HCT116 (cell line): ENCODE results near the gene OSBP2. TPM values are rescaled to one million over a fixed set of nuclear protein-coding genes. Genes with fewer than 3 reads are reported as not detected.

ENCODE experiments used
- ATAC-seq: fragments of 200-7000 bp; cut with Tn5 transposase; 2 replicates; pipeline ENCODE4 v1.9.1; 2020; ENCODE audit warnings: mild to moderate bottlenecking, moderate library complexity
- BruUV-seq: library from RNA; stranded (reverse); fragments of 400-500 nt; replicated peaks from 2 replicates; lab custom pipeline; 2021; lab: Mats Ljungman, UMichigan
- CTCF ChIA-PET: fragments of 300-600 bp; sonication (Branson Sonifier 250); formaldehyde crosslinking; loops from one replicate; lab custom pipeline; 2021; ENCODE audit warnings: antibody characterized with exemption; lab: Charles Lee
- POLR2A ChIA-PET: fragments of 300-600, 350-600 bp; sonication (Branson Sonifier 250); formaldehyde crosslinking; loops from one replicate; lab custom pipeline; 2021; ENCODE audit warnings: antibody characterized with exemption; lab: Charles Lee
- RAD21 ChIA-PET, 2 experiments: fragments of 300-600 bp; sonication (Branson Sonifier 250); formaldehyde crosslinking; loops; one replicate each; lab custom pipeline; 2023; ENCODE audit warnings: low total read pairs in 2 of 2; ENCODE audit not compliant: uncharacterized antibody in 2 of 2, unreplicated experiment in 2 of 2, low non-redundant PET in 1 of 2; lab: Charles Lee
- DNase-seq: peaks from one replicate; pipeline ENCODE4 v3.0.0-alpha.2; 2010; ENCODE audit warnings: low read depth, low spot score
- H2AFZ ChIP-seq: fragments of 200-600 bp; shearing (Covaris generic), sonication (generic); 2 replicates; pipeline ENCODE4 v1.6.1; 2017; ENCODE audit warnings: low read depth, mixed run types, mixed read lengths, antibody characterized with exemption, low read length; ENCODE audit not compliant: poor library complexity, severe bottlenecking
- H3K27ac ChIP-seq: 2 replicates; pipeline ENCODE4 v1.5.1; 2012; ENCODE audit warnings: low read depth, low read length
- H3K27me3 ChIP-seq: fragments of 200-600 bp; sonication (generic); 2 replicates; pipeline ENCODE4 v1.6.1; 2016; ENCODE audit warnings: mixed run types, low read length, mixed read lengths; ENCODE audit not compliant: insufficient read depth
- H3K36me3 ChIP-seq, 2 experiments: fragments of 200-500 bp in 1 of 2; fragments of 200-600 bp in 1 of 2; sonication (Bioruptor generic) in 1 of 2; sonication (generic) in 1 of 2; 2 replicates each; pipeline versions ENCODE4 v1.5.1 to v1.6.1; 2014 to 2016; ENCODE audit warnings: low read length in 2 of 2, inconsistent platforms in 1 of 2, mixed read lengths in 1 of 2, mixed run types in 1 of 2; ENCODE audit not compliant: insufficient read depth in 2 of 2, control insufficient read depth in 1 of 2
- H3K4me1 ChIP-seq, 2 experiments: fragments of 200-600 bp in 1 of 2; sonication (generic) in 1 of 2; 2 replicates each; pipeline versions ENCODE4 v1.5.1 to v1.6.1; 2012 to 2017; ENCODE audit warnings: low read length in 2 of 2, inconsistent platforms in 1 of 2, mild to moderate bottlenecking in 1 of 2, mixed read lengths in 1 of 2, mixed run types in 1 of 2, moderate library complexity in 1 of 2; ENCODE audit not compliant: insufficient read depth in 2 of 2, control insufficient read depth in 1 of 2
- H3K4me2 ChIP-seq: fragments of 200-600 bp; sonication (generic); 2 replicates; pipeline ENCODE4 v1.6.1; 2017; ENCODE audit warnings: mixed run types, low read length, mixed read lengths
- H3K4me3 ChIP-seq, 2 experiments: fragments of 200-600 bp in 1 of 2; sonication (generic) in 1 of 2; replicated peaks in 1 of 2; 2 replicates each; pipeline ENCODE4 v1.5.1; 2011 to 2016; ENCODE audit warnings: low read length in 2 of 2, control low read depth in 1 of 2, low read depth in 1 of 2, mild to moderate bottlenecking in 1 of 2, mixed read lengths in 1 of 2, mixed run types in 1 of 2
- H3K79me2 ChIP-seq: fragments of 200-600 bp; sonication (generic); 2 replicates; pipeline ENCODE4 v1.6.1; 2017; ENCODE audit warnings: mild to moderate bottlenecking, mixed run types, low read length, moderate library complexity, mixed read lengths; ENCODE audit not compliant: insufficient read depth
- H3K9ac ChIP-seq: fragments of 200-600 bp; sonication (generic); 2 replicates; pipeline ENCODE4 v1.6.1; 2016; ENCODE audit warnings: low read length, mixed read lengths
- H3K9me2 ChIP-seq: fragments of 200-600 bp; sonication (generic), shearing (Covaris generic); 2 replicates; pipeline ENCODE4 v1.6.1; 2017; ENCODE audit warnings: mixed run types, mild to moderate bottlenecking, moderate library complexity; ENCODE audit not compliant: insufficient read depth
- H3K9me3 ChIP-seq, 2 experiments: fragments of 200-500 bp in 1 of 2; fragments of 200-600 bp in 1 of 2; sonication (Bioruptor generic) in 1 of 2; sonication (generic) in 1 of 2; 2 replicates each; pipeline ENCODE4 v1.6.1; 2014 to 2017; ENCODE audit warnings: low read length in 2 of 2, mixed read lengths in 2 of 2, inconsistent platforms in 1 of 2, low read depth in 1 of 2, mild to moderate bottlenecking in 1 of 2, mixed run types in 1 of 2, moderate library complexity in 1 of 2; ENCODE audit not compliant: control insufficient read depth in 1 of 2, insufficient read depth in 1 of 2
- H4K20me1 ChIP-seq: fragments of 200-600 bp; sonication (generic), shearing (Covaris generic); 2 replicates; pipeline ENCODE4 v1.6.1; 2017; ENCODE audit warnings: mixed run types, mild to moderate bottlenecking, moderate library complexity; ENCODE audit not compliant: insufficient read depth
- ATF3 ChIP-seq: IDR thresholded peaks from 2 replicates; pipeline ENCODE4 v1.6.1; 2012
- CBX3 ChIP-seq: IDR thresholded peaks from 2 replicates; pipeline ENCODE4 v1.6.1; 2012; ENCODE audit warnings: low read depth
- EGR1 ChIP-seq: IDR thresholded peaks from 2 replicates; pipeline ENCODE4 v1.6.1; 2012; ENCODE audit warnings: low read depth
- EZH2 ChIP-seq: fragments of 200-600 bp; sonication (generic); IDR thresholded peaks from 2 replicates; pipeline ENCODE4 v1.6.1; 2017; ENCODE audit warnings: antibody characterized with exemption, mixed run types
- FOSL1 ChIP-seq: IDR thresholded peaks from 2 replicates; pipeline ENCODE4 v1.6.1; 2012; ENCODE audit warnings: low read depth
- JUND ChIP-seq: IDR thresholded peaks from 2 replicates; pipeline ENCODE4 v1.6.1; 2012
- MAX ChIP-seq: IDR thresholded peaks from 2 replicates; pipeline ENCODE4 v1.6.1; 2012
- SP1 ChIP-seq: IDR thresholded peaks from 2 replicates; pipeline ENCODE4 v1.6.1; 2012; ENCODE audit warnings: low read depth
- intact Hi-C: fragments of 100-400 bp; cut with micrococcal nuclease; formaldehyde crosslinking; loops from 2 replicates; pipeline ENCODE4 v1.10.0; 2022
- total RNA-seq: library from RNA; stranded (reverse); gene quantifications from one replicate; pipeline ENCODE4 v1.2.1, GENCODE V29; 2021; ENCODE audit not compliant: unreplicated experiment

The OSBP2 gene
- total RNA-seq, 1 experiment from 2014 or later: 12.9 TPM

- Histone ChIP-seq H3K4me1 (peaks cover 3 to 4% of the 10 kb centered on the region in 2 experiments), H3K36me3 (no peaks in the 10 kb centered on the region), H3K9ac (no peak overlapping the region), H3K27ac (no peak overlapping the region), H3K9me2 (no peaks in the 10 kb centered on the region), H4K20me1 (no peaks in the 10 kb centered on the region), H3K4me3 (no peak overlapping the region), H3K9me3 (no peaks in the 10 kb centered on the region), H3K4me2 (no peak overlapping the region), H3K27me3 (no peaks in the 10 kb centered on the region), H2AFZ (no peak overlapping the region), H3K79me2 (no peaks in the 10 kb centered on the region)
- ATAC-seq (no peak), DNase-seq (no peak)
- POLR2A ChIA-PET: no interaction called here
- CTCF ChIA-PET: no interaction called here
- intact Hi-C loops: no loop called here
- no peak for TF ChIP-seq SP1
- RAD21 ChIA-PET: no interaction called here
- BruUV-seq: no TSS peak
These were observed 192.8 kb downstream of the OSBP2 start for GRCh38 chr22:30887453-30887852.

GRCh38 chr22:30887861-30888260 lies 193.2 kb downstream of the OSBP2 start:
- BruUV-seq: no TSS peak
- Histone ChIP-seq H3K4me3 (no peak overlapping the region), H3K4me1 (no peaks in the 10 kb centered on the region; a peak in 1 of 4 replicates), H2AFZ (no peak overlapping the region), H3K9ac (no peak overlapping the region), H3K9me2 (no peaks in the 10 kb centered on the region), H3K79me2 (no peaks in the 10 kb centered on the region), H3K27ac (no peak overlapping the region), H3K9me3 (no peaks in the 10 kb centered on the region), H3K4me2 (no peak overlapping the region), H3K27me3 (no peaks in the 10 kb centered on the region), H3K36me3 (no peaks in the 10 kb centered on the region), H4K20me1 (no peaks in the 10 kb centered on the region)
- CTCF ChIA-PET: no interaction called here
- ATAC-seq (no peak), DNase-seq (no peak)
- TF ChIP-seq FOSL1: no peak
- TF ChIP-seq EGR1: no peak
- no peak for TF ChIP-seq MAX
- TF ChIP-seq CBX3: no peak
- TF ChIP-seq JUND: no peak
- TF ChIP-seq ATF3: no peak
- no peak for TF ChIP-seq EZH2
- intact Hi-C loops: no loop called here
- POLR2A ChIA-PET: no interaction called here
- RAD21 ChIA-PET: no interaction called here
